ENCODE data around the gene CPNE5.
"Not testable (repeated sequence)": the region's sequence is repeated elsewhere in the genome, so short reads cannot be mapped to it uniquely, and the experiment has no call there.

GRCh38 chr6:36813047-36813446, 26.2 kb downstream of the CPNE5 start:
- TF ChIP-seq CTCF, POLR2A, EP300, POLR2AphosphoS5 (IDR thresholded peaks at IDR 0.05): not testable (repeated sequence)

Data from sigmoid colon (tissue), 4 donors.